RWPE2 (cell line): ENCODE measurements around the gene C1orf35.

Experiments used
- ATAC-seq: fragments of 200-7000 bp; cut with Tn5 transposase; 3 replicates; pipeline ENCODE4 v1.9.1; 2021; ENCODE audit warnings: low read depth
- DNase-seq: peaks from one replicate; pipeline ENCODE4 v3.0.0-alpha.2; 2020; ENCODE audit warnings: low spot score
- H3K27ac ChIP-seq: fragments of 450-650 bp; 2 replicates; pipeline ENCODE4 v1.5.1; 2017; ENCODE audit warnings: mild to moderate bottlenecking; ENCODE audit not compliant: poor library complexity, severe bottlenecking
- H3K27me3 ChIP-seq: fragments of 250-450 bp; sonication (Bioruptor Pico); 2 replicates; pipeline ENCODE4 v1.5.1; 2021; ENCODE audit warnings: mild to moderate bottlenecking, moderate library complexity; ENCODE audit not compliant: insufficient read depth, poor library complexity, severe bottlenecking
- H3K36me3 ChIP-seq: fragments of 250-450 bp; sonication (Bioruptor Pico); 2 replicates; pipeline ENCODE4 v1.5.1; 2020; ENCODE audit warnings: low read depth, mild to moderate bottlenecking, moderate library complexity
- H3K4me1 ChIP-seq: fragments of 250-450 bp; sonication (Bioruptor Pico); 2 replicates; pipeline ENCODE4 v1.5.1; 2021; ENCODE audit warnings: mild to moderate bottlenecking, moderate library complexity; ENCODE audit not compliant: insufficient read depth, poor library complexity, severe bottlenecking
- H3K4me3 ChIP-seq: fragments of 250-450 bp; sonication (Bioruptor Pico); 2 replicates; pipeline ENCODE4 v1.5.1; 2021; ENCODE audit warnings: mild to moderate bottlenecking, moderate library complexity; ENCODE audit not compliant: severe bottlenecking
- H3K9me3 ChIP-seq: fragments of 250-450 bp; sonication (Bioruptor Pico); 2 replicates; pipeline ENCODE4 v1.5.1; 2021; ENCODE audit warnings: mild to moderate bottlenecking, moderate library complexity; ENCODE audit not compliant: severe bottlenecking
- CTCF ChIP-seq: fragments of 450-650 bp; IDR thresholded peaks from one replicate; pipeline ENCODE4 v1.5.1; 2017; ENCODE audit warnings: mild to moderate bottlenecking, moderate library complexity; ENCODE audit not compliant: poor library complexity, severe bottlenecking

The C1orf35 gene

GRCh38 chr1:228099331-228099732 lies 3.8 kb downstream of the C1orf35 start:
- ATAC-seq (no peak), DNase-seq (no peak)
- no peaks in the 10 kb centered on the region for H3K4me1 ChIP-seq
- TF ChIP-seq CTCF = no peak
- H3K36me3 ChIP-seq = peaks cover 3% of the 10 kb centered on the region
- H3K27me3 ChIP-seq = no peaks in the 10 kb centered on the region
- H3K27ac ChIP-seq = no peak overlapping the region
- H3K9me3 ChIP-seq = no peaks in the 10 kb centered on the region
- H3K4me3 ChIP-seq = no peak overlapping the region

GRCh38 chr1:228098323-228098931 lies 4.7 kb downstream of the C1orf35 start:
- no peak overlapping the region for H3K4me3 ChIP-seq
- no peaks in the 10 kb centered on the region for H3K4me1 ChIP-seq
- DNase-seq = no peak
- no peaks in the 10 kb centered on the region for H3K9me3 ChIP-seq
- H3K36me3 ChIP-seq = peaks cover 3% of the 10 kb centered on the region
- TF ChIP-seq CTCF = no peak
- H3K27ac ChIP-seq = no peak overlapping the region
- H3K27me3 ChIP-seq = no peaks in the 10 kb centered on the region
- ATAC-seq = no peak

GRCh38 chr1:228097333-228098081 lies 5.6 kb downstream of the C1orf35 start:
- Histone ChIP-seq H3K27me3 (no peaks in the 10 kb centered on the region), H3K36me3 (peaks cover 9% of the 10 kb centered on the region), H3K9me3 (no peaks in the 10 kb centered on the region), H3K27ac (no peak overlapping the region), H3K4me1 (no peaks in the 10 kb centered on the region), H3K4me3 (no peak overlapping the region)
- DNase-seq = no peak
- no peak for TF ChIP-seq CTCF
- ATAC-seq = no peak

GRCh38 chr1:228096416-228097332 lies 6.5 kb downstream of the C1orf35 start:
- H3K36me3 ChIP-seq = peaks cover 17% of the 10 kb centered on the region

More at GRCh38 chr1:228096416-228097332, 6.5 kb downstream of the C1orf35 start:
- no peak for ATAC-seq
- no peaks in the 10 kb centered on the region for H3K27me3 ChIP-seq
- no peaks in the 10 kb centered on the region for H3K4me1 ChIP-seq
- TF ChIP-seq CTCF = no peak
- no peak overlapping the region for H3K4me3 ChIP-seq
- no peak for DNase-seq
- H3K9me3 ChIP-seq = no peaks in the 10 kb centered on the region
- no peak overlapping the region for H3K27ac ChIP-seq
